ENCODE data around the gene EIF2B5.
"Not testable (repeated sequence)": the region's sequence is repeated elsewhere in the genome, so short reads cannot be mapped to it uniquely, and the experiment has no call there.

Gene EIF2B5

DNA sequence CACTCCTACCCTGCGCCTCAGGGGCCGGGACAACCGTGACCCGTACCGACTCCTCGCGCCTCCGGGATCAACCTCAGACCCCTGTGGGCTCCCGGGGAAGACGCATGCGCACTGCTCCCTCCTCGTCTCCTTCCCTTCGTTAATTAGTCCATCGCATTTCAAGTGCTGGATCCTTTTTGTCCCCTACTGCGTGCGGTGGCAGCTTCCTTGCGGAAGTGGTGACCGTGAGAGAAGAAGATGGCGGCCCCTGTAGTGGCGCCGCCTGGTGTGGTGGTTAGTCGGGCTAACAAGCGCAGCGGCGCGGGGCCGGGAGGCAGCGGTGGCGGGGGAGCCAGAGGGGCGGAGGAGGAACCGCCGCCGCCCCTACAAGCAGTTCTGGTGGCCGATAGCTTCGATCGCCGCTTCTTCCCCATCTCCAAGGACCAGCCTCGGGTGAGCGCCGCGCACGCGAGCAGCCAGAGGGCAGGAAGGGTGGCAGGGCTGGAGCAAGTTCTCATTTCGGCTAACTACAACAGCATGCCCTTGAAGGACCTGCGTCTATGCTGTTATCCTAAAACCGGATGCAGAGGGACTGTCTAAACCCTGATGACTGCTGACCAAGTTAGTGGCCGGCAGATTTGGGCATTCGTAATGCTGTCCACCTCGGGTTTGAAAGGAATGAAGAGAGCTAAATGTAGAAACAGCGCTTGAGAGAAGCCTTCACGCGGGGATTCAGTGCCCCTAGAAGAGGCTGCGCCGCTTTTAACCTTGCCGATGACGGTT lies at the start of gene EIF2B5:
EIF2B5 (plus strand) TSS at position 210 of the 762 bp plus-strand sequence; CDS start at position 238, 28 bp downstream.
- DNase-seq = peak; percentile 94

DNA sequence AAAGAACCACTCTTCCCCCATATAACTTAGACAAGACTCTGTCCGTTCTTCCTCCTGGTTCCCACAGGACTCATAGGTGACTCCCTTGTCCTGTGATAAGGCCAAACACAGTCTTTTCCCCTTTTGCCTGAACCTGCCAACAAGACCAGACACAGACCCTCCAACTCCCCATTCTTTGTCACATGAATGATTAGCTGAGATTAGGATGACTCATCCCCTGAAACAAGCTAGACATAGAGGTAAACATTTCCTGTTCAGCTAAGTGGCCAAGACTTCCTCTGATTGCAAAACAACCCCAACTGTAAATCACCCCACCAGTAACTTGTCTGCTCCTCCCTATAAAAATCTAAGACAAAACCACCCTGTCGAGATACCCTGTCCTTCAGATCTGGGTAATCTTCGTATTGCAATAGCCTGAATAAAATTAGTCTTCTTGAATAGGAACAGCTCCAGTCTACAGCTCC lies 49.7 kb upstream of the EIF2B5 start:
- peak; percentile 54 for DNase-seq

DNA sequence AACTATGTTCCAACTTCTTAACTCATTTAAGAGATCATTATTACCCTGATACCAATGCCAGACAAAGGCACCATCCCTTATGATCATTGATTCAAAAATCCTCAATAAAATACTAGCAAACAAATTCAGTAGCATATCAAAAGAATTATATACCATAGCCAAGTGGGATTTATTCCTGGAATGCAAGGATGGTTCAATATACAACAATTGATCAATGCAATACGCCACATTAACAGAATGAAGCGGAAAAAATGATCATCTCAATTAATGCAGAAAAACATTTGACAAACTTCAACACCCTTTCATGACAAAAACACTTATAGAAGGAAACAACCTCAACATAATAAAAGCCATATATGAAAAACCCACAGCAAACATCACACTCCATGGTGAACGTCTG lies 43.0 kb upstream of the EIF2B5 start:
- no peak for DNase-seq

DNA sequence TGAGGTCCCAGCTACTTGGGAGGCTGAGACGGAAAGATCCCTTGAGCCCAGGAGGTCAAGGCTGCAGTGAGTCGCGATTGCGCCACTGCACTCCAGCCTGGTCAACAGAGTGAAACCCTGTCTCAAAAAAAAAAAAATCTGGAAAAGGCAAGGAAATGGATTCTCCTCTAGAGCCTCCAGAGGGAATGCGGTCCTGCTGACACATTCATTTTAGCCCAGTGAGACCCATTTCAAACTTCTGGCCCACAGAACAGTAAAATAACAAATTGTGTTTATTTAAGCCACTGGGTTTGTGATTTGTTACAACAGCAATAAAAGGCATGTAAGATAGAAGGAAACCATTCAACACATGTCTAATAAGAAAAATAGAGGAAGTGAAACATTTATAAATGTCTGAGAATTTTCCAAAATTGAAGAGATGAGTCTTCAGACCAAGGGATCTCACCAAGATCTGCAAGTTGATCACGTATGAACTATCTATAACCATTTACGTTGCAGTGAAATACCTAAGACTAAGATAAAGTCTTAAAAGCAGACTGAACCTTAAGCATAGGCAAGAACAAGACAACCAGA lies 38.3 kb upstream of the EIF2B5 start, which contains the start of gene HTR3E:
HTR3E (plus strand) TSS at position 254 of the 573 bp plus-strand sequence. CDS start 466 bp downstream, outside the sequence.
- DNase-seq = no peak

DNA sequence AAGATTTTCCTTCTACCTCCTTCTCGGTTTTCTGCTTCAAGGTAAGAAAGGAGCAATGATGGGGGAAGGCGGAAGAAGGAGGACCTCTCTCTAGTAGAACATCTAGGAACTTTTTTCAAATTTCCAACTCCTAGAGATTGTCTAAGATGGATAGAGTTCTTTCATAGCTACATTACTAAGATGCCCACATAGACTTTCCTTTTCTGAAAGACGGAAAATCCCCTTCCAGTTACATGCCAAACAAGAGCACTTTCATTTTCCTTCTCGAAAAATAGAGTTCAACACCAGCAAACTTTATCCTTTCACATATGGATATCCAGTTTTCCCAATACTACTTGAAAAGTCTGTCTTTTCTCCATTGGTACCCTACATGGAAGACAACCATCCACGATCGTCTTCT lies 37.6 kb upstream of the EIF2B5 start:
- DNase-seq = no peak

DNA sequence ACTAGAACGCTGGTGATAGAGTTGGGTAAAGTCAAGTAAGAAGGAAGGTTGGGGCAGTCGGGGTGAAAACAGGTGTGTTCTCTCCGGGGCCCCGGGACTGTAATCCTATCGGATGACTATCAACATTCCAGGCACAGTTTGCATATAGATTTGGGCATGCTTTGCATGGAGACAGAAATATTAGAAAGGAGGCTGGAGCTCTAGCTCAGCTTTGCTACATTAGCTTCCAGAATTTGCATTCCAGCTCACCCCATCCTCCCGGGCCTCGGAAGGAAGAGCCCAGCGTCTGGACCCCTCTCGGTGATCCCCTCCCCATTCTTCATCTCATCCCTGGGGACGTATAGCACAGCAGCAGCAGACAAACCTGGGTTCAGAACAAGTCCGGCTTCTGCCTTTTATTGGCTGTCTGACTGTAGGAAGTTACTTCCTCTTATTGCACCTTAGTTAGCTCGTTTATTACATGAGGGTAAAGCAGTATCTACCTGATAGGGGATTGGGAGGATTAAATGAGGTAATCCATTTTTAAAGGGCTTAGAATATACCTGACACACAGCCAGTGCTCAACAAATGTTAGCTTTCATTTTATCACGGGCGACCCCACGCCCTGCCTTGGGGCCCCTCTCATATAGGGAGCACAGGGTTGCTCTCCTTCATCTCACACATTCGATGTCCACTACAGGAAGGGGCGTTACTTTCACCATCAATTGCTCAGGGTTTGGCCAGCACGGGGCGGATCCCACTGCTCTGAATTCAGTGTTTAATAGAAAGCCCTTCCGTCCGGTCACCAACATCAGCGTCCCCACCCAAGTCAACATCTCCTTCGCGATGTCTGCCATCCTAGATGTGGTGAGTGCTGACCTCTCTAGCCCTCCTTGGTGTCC lies 35.1 kb upstream of the EIF2B5 start:
- DNase-seq = no peak

DNA sequence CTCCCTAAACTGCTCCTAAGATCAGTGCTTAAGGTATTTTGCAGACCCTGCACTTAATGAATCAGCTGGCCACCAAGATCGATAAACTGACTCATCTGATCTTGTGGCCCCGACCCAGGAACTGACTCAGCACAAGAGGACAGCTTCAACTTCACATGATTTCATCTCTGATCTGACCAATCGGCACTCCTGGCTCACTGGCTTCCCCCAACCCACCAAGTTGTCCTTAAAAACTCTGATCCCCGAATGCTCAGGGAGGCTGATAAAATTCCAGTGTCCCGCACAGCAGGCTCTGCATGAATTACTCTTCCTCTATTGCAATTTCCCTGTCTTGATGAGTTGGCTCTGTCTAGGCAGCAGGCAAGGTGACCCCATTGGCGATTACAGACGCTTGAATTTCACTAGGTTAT lies 24.8 kb upstream of the EIF2B5 start:
- peak; percentile 39 for DNase-seq

DNA sequence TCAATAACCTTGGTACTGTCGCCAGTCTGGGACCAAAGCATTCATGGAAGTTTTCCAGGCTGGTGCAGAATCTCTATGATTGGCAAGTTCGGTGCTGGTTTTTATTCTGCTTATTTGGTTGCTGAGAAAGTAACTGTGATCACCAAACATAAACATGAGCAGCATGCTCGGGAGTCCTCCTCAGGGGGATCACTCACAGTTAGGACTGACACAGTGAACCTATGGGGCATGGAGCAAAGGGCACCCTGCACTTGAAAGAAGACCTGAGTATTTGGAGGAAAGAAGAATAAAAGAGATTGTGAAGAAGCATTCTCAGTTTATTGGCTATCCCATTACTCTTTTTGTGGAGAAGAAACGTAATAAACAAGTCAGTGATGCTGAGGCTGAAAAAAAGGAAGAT lies 19.1 kb upstream of the EIF2B5 start:
- no peak for DNase-seq

DNA sequence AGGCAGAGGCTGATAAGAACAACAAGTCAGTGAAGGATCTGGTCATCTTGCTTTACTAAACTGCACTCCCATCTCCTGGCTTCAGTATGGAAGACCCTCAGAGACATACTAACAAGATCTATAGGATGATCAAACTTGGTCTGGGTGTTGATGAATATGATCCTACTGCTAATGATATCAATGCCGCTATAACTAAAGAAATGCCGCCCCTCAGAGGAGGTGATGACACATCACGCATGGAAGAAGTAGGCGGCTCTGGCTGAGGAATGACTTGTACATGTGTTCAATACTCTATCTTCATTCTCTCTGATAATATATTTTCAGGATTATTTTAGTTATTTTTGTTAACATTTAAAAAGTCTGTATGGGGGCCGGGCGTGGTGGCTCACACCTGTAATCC lies 17.5 kb upstream of the EIF2B5 start:
- DNase-seq = no peak

DNA sequence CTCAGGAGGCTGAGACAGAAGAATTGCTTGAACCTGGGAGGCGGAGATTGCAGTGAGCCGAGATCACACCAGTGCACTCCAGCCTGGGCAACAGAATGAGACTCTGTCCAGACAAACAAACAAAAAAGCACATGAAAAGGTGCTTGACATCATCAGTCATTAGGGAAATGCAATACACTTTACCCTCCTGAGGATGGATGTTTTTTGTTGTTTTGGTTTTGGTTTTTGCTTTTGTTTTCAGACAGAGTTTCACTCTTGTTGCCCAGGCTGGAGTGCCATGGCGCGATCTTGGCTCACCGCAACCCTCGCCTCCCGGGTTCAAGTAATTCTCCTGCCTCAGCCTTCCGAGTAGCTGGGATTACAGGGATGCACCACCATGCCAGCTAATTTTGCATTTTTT lies 14.1 kb upstream of the EIF2B5 start:
- DNase-seq = not testable (repeated sequence)

DNA sequence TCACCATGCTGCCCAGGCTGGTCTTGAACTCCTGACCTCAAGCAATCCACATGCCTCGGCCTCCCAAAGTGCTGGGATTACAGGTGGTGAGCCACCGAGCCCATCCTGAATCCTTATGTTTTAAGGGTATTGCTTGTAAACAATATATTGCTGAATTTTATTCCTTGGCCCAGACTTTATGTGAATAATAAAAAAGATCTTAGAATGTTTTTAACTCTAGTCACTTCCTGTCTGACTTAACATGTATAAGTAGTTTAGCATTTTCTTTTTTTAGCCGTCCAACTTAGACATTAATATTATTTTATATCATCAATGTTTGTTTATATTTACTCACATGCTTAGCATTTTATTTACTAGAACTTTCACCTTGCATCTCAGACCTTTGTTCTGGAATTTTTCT lies 9.2 kb upstream of the EIF2B5 start:
- DNase-seq = no peak

DNA sequence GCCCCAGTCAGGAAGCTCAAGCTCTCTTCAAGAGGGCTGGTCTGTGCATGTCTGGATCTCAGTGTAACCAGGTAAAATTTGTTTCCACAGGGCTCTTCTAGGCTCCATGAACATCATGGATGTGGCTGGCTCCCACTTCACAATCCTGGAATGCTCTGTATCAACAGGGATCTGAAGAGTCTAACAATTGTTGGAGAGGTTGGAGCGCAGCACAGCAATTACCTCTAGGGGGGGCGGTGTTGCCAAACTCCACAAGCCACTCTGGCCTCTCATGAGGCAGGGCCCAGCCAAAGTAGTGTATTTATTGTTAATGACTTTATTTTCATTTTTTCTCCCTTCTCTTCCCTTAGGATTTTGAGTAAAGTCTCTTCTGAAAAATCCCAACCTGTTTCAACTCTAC lies 6.1 kb upstream of the EIF2B5 start:
- DNase-seq = peak; percentile 36

DNA sequence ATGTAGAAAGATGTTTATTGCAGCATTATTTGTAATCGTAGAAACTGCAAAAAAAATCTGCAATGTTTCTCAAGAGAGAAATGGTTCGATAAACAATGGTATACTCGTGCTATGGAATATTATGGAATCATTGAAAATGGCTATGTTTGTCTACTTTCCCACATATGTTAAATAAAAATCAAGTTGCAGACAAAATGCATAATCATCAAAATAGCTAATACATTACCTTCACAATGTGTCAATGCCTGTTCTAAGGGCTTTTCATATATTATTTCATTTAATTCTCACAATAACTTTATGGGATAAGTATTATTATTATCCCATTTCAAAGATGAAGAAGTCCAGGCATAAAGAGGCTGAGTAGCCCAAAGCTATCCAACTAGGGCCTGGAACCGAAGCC lies 2.2 kb upstream of the EIF2B5 start:
- no peak for DNase-seq

DNA sequence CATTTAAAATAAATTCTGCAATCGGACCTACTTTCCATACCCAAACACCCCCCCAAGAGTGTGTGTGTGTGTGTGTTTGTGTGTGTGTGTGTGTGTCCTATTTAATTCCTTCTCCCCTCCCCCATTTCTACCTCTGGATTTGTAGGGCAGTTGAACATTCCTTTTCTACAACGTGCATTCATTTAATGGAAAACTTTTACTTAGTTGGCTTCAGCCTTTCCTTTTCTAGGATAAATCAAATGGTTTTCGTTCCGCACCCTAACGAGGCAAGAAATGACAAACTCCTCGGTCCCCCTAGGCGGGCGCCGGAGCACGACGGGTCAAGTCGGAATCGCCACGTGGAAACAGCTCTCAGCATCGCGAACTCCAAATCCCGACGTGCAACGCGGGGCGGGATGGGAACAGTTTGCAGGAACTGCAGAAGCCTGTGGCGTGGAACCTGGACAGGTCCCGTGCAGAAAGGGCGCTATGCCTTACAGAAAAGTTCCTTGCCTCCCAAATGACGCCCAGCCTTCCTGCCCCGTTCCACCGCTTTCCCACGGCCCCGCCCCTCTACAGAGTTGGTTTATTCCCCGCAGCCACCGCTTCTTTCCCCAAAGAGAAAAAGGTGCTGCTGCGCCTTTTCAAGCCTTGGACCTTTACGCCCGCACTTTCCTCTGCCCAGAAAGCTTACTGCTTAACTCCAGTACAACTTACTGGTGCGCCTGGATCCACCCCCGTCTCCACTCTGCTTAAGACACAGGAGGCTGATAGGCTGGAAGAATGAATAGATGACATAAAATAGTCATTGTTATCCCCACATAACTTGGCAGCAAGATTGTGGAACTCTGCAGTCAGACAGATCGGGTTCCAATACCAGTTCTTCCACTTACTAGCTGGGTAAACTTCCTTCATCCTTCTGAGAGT lies 1.1 kb upstream of the EIF2B5 start:
- peak; percentile 76 for DNase-seq

DNA sequence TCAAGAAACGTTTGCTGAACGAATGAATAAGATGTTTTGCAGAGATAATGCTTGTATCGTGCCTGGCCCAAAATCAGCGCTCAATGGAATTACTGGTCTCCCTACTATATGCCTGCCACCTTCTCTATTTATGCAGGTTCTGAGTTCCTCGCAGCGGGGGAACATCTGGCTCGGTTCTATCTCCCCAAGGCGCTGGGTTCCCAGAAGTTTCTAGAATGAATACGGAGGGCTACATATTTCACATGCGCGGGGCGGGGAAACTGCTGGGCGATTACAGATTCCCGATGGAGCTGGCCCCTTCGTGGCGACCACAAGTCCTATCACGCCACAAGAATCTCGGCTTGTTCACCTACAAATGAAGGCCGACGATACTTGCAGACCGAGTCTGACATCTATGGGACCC lies 411 bp upstream of the EIF2B5 start:
- DNase-seq = no peak

DNA sequence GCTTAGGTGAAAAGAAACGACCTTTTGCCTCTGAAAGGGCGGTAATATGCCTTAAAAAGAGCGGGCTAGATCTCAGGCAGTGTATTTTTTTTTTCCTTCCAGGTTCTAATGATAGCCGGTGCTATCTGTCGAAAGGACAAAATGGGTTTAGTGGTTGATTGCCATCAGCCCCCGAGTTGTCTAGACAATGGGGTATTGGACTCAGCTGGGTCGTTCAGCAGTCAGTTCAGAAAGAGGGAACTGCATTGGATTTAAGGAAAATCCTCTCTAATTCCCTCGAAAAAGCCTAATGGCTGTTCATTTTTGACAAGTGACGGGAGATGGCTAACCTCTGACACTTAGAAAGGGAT lies 728 bp downstream of the EIF2B5 start:
- DNase-seq = no peak

DNA sequence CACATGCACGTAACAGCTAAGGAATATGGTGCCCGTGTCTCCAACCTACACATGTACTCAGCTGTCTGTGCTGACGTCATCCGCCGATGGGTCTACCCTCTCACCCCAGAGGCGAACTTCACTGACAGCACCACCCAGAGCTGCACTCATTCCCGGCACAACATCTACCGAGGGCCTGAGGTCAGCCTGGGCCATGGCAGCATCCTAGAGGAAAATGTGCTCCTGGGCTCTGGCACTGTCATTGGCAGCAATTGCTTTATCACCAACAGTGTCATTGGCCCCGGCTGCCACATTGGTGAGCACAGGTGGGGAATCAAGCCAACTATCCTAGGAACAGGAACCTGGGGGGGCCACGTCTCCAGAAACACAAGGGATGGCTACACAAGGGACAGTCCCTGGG lies 5.3 kb downstream of the EIF2B5 start:
- DNase-seq = no peak

DNA sequence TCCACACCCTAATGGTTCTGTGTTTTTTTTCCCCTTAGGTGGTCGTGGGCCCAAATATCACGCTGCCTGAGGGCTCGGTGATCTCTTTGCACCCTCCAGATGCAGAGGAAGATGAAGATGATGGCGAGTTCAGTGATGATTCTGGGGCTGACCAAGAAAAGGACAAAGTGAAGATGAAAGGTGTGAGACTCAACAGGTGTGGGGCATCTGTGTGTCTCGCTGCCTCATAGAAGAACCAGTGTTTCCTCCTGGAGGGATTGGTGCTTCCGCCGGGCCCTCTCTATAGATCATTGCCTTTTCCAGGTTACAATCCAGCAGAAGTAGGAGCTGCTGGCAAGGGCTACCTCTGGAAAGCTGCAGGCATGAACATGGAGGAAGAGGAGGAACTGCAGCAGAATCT lies 7.0 kb downstream of the EIF2B5 start:
- DNase-seq = no peak

DNA sequence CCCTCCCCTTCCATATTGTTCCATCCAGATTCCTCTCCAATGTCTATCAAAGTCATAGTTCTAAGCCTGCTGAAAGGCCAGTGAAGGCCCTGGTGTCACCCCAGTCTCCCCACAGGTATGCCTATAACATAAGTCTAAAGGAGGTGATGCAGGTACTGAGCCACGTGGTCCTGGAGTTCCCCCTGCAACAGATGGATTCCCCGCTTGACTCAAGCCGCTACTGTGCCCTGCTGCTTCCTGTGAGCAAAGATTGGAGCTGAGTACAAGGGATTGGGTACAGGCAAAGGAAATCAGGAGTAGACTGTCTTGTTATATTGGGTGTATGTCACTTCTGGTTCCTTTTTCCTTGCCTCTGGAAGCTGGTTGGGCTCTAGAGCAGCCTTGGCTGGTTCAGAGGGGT lies 8.2 kb downstream of the EIF2B5 start:
- DNase-seq = no peak

DNA sequence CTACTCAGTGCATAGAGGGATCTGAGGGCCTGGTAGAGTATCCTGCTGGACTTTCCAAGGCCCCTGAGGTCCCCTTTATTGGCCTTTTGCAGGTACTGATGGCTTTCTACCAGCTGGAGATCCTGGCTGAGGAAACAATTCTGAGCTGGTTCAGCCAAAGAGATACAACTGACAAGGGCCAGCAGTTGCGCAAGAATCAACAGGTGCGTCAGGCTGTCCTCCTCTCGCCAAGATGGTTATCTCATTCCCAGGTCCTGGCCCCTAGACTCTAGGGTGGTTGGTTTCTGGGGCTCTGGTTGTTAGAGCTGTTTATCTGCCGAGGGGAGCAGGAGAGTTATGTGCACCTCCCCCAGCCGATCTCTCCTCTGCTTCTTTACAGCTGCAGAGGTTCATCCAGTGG lies 9.3 kb downstream of the EIF2B5 start:
- no peak for DNase-seq

DNA sequence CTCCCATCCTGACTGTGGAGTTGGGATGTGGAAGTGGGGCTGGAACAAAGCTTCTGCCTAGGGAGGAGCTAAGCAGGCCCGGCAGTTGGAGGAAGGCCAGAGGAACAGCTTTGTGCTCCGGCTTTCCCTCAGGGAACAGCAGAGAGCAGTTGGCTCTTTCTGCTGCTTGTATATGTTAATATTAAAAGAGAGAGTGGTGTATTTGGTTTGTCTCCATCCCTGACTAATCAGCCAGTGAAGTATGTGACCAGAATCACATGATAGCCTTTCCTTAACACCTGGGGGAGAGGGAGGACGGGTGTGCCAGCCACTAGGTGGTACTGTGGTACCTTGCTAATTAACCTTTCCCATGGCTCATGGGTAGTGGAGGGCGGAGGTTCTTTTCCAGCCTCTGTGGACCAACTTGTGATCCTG lies 10.0 kb downstream of the EIF2B5 start:
- peak; percentile 39 for DNase-seq

DNA sequence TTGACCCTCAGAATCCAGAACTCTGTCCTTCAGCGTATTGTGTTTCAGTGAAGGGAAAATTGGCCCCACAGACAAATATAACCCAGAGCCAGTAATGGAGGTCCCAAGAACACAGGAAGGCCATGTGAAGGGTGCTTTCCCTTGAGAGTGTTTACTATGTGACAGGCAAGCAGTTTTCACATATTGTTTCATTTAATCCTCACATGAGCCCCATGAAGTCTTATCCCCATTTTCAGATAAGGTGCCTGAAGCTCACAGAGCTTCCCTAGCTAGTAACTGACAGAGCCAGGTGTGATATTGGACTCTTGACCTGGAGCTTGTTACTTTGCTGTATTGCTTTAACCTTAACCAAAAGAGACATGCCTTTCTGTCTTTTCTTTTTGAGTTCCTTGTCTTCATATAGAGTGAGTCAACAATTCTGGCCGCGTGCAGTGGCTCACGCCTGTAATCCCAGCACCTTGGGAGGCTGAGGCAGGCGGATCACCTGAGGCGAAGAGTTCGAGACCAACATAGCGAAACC lies 10.7 kb downstream of the EIF2B5 start:
- DNase-seq = no peak
